Esophagus muscularis mucosa (tissue), 3 donors: ENCODE results near the gene DOCK2.

Source experiments
- CTCF ChIP-seq, 3 experiments: fragments of 200-600 bp in 2 of 3; fragments of 450-650 bp in 1 of 3; sonication (generic) in 2 of 3; IDR thresholded peaks; one replicate each; pipeline ENCODE4 v1.5.1; 2017 to 2019; ENCODE audit warnings: antibody characterized with exemption in 3 of 3, mild to moderate bottlenecking in 2 of 3, moderate library complexity in 1 of 3
- POLR2A ChIP-seq: fragments of 450-650 bp; IDR thresholded peaks from one replicate; pipeline ENCODE4 v1.6.1; 2017; ENCODE audit warnings: antibody characterized with exemption, moderate library complexity, mild to moderate bottlenecking, low read depth

- no peak for TF ChIP-seq CTCF (IDR thresholded peaks at IDR 0.05)
- TF ChIP-seq POLR2A, result no peak
These were observed 80.2 kb downstream of the DOCK2 start for GRCh38 chr5:169717288-169717687.
